Neural cell (in vitro differentiated cells): ENCODE data around the gene ADAMTSL4.

ENCODE experiments used
- RAD21 ChIP-seq: fragments of 450-650 bp; conservative IDR thresholded peaks from 2 replicates; pipeline ENCODE4 v1.6.1; 2014; ENCODE audit warnings: antibody characterized with exemption, mild to moderate bottlenecking, moderate library complexity
- TAF1 ChIP-seq: IDR thresholded peaks from 2 replicates; pipeline ENCODE4 v1.6.1; 2012; ENCODE audit warnings: low read depth

DNA sequence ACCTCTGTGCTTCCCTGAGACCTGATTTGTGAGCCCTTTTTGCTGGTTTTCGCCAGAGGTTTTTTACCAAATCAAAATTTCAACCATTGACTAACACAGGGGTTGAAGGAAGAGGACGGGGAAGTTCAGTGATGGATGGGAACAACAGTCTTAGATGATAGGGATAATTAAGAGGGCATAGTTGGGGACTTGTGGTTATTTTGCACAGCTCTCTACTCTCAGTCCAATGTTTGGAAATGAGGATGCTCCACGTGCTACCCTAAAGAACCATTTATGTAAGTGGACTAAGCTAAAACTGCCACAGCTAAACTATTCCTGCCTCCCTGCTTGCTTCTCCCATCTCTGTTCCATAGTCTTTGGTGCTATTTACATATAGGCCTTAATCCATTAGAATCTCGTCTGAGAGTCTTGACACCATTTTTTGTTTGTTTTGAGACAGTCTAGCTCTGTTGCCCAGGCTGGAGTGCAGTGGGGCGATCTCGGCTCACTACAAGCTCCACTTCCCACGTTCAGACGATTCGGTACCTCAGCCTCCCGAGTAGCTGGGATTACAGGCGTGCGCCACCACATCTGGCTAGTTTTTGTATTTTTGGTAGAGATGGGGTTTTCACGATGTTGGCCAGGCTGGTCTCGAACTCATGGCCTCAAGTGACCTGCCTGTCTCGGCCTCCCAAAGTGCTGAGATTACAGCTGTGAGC is 30.9 kb downstream of the ADAMTSL4 start:
- TF ChIP-seq RAD21, result no peak
- no peak for TF ChIP-seq TAF1
